Measurements from ENCODE around the gene EMC10.
A peak's percentile ranks its signal among the peaks of the same experiment; 100 is the strongest.

The EMC10 gene

DNA sequence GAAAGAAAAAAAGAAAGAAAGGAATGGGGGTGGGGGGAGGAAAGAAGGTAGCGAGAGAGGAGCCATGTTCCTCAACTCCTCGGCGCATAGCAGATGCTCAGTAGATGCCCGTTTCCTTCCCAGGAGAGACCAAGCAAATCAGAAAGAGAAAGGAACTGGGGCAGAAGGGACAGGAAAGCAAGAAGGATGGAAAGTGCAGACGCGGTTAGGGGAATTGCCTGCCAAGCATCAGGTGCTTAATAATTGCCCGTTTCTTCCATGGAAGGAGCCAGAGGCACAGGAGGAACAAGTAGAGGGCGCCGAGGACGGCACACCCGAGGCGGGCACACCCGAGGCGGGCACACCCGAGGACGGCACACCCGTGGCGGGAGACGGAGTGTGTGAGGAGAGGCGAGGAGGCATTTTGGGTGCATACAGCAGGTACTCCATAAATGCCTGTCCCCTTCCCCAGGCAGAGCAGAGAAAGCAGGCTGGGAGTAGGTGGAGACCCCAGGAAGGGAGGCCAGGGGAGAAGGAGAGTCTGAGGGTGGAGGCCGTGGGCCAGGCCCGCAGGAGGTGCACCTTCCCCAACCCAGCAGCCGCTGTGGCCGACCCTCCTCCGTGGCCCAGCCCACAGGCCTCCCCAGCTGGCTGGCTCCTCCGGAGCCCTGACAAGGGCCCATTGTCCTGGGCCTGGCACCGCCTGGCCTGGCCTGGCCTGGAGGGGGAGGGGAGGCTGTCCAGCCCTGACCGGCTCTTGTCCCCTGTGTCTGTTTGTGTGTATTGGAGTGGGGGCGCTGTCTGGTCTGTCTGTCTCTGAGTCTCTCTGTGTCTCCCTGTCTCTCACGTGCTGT is 20.1 kb downstream of the EMC10 start:
- no peak for DNase-seq (ENCODE audit: low spot score)

DNA sequence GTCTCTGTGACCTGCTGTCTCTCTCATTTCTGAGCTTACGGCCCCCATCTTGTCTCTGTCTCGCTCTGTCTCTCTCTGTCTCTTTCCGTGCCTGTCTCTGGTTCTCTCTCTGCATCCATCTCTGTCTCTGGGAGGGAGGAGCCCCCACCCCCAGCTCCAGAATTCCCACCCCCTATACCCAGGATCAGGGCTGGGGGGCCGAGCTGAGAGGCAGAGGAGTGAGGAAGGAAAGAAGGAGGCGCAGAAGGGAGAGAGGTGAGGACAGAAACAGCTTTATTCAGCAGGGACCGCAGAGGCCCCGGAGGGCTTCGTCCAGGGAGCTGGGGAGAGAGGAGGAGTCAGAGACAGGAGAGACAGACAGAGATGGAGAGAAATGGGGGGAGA is 20.7 kb downstream of the EMC10 start:
- no peak for DNase-seq (ENCODE audit: low spot score)

DNA sequence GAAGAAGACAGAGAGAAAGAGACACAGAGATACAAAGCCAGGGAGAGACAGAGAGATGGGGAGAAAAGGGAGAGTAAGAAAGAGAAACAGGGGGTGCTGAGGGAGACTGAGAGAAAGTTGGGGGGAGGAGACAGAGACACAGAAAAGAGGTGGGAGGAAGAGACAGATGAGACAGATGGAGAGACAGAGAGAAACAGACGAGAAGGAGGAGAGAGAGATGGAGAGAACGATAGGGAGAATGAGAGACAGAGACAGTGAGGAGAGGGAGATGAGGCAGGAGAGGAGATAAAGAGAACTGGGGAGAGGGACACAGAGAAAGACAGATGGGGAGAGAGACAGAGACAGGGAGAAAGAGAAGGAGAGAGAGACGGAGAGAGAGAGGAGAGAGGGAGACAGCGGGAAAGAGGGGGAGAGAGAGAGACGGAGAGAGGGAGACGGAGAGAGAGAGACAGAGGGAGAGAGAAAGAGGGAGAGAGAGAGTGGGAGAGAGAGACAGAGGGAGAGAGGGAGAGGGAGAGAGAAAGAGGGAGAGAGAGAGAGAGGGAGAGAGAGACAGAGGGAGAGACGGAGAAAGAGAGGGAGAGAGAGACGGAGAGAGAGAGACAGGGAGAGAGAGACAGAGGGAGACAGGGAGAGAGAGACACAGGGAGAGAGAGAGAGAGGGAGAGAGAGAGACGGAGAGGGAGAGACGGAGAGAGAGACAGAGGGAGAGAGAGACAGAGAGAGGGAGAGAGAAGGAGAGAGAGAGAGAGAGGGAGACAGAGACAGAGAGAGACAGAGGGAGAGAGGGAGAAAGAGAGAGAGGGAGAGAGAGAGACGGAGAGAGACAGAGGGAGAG is 22.1 kb downstream of the EMC10 start:
- DNase-seq (ENCODE audit: low spot score), result no peak

DNA sequence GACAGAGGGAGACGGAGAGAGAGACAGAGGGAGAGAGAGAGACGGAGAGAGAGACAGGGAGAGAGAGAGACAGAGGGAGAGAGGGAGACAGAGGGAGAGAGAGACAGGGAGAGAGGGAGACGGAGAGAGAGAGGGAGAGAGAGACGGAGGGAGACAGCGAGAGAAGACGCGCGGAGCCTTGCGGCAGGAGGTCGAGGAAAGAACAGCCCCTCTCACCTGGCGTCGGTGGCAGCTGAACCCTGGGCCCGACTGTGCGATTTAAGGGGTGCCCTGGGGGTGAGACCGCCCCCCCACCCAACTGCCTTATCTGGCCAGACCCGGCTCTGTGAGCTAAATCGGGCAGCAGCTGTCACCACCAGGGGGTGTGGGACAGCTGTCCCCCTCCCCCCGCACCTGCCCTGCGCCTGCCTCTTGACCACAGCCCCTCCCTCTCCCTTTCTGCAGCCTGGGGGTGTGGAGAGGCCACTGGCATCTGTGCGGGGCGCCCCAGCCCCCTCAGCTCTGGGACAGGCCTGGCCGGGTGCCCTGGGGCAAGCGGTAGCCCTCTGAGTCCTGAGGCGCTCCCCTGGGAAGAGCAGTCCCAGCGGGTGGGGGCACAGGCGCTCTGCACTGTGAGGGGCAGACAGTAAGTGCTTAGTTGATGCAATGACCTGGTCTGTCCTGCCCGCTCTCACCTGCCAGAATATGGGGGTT is 23.9 kb downstream of the EMC10 start:
- no peak for DNase-seq (ENCODE audit: low spot score)

DNA sequence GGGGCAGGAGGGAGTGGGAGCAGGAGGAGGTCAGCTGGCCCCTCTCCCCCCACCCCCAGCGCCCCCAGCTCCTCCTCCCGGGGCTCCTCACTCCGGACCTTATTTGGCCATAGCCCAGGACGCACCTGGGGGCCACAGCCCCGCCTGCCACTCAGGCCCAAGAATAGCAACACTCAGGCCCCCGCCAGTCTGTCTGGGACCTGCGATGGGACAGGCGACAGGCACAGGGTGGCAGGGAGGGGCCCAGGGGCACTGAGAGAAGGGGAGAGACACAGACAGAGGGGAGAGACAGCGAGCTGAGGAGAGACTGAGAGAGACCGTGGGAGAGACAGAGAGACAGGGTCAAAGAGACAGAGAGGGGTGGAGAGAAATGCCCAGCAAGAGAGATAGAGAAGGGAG is 24.4 kb downstream of the EMC10 start:
- no peak for DNase-seq (ENCODE audit: low spot score)

DNA sequence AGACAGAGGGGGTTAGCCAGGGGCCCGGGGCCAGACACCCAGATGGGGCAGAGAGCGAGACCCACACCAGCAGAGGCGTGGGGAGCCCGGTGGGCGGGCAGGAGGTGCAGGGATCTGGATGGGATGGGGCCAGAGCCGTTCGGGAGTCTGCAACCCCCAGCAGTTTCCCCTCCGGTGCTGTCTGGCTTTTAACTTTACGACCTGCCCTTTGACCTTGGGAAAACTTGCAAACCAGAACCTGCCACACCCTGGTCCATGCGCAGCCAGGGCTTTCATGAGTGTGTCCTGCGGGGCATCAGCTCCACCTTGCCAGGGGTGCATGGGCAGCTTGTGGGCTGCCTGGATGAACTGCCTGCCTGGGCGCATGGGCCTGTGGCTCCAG is 24.9 kb downstream of the EMC10 start:
- no peak for DNase-seq (ENCODE audit: low spot score)

DNA sequence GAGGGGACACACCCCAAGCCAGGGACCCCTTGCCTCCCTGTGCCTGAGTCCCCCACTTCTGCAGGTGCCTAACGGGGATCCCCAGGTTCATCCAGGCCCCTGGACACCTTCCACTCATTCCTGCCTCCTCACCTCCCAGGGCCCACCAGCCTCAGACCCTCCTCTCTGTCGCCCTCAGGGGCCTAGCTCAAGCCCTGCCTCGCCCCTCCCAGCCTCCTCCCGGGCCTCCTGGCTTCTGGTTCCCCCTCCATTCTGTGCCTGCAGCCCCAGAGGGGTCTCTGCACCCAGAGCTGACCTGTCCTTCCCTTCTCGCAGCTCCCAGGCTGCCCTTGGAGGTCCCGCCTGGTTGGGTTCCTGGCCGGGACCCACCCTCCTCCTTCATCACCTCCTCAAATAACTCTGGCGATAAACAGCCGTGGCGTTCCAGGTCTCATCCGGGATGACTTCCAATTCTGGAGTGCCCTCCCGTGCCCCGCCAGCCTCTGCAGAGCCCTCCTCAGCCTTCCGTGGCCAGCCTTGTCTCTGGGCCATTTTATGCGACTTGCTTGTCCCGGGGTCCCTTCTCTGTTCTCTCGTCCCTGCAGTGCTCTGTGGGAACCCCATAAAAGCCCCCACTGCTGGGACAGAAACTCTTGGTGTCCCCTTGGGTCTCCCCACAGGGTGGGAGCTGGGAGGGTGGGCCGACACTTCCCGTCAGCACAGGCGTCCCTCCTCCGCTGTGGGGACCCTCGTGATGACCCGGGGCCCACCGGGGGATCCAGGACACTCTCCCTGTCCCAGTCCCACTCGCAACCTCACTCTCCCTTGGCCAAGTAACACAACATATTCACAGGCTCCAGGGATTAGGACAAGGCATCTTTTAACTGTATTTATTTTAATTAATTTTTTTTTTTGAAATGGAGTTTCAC is 25.5 kb downstream of the EMC10 start:
- DNase-seq (ENCODE audit: low spot score), result no peak

DNA sequence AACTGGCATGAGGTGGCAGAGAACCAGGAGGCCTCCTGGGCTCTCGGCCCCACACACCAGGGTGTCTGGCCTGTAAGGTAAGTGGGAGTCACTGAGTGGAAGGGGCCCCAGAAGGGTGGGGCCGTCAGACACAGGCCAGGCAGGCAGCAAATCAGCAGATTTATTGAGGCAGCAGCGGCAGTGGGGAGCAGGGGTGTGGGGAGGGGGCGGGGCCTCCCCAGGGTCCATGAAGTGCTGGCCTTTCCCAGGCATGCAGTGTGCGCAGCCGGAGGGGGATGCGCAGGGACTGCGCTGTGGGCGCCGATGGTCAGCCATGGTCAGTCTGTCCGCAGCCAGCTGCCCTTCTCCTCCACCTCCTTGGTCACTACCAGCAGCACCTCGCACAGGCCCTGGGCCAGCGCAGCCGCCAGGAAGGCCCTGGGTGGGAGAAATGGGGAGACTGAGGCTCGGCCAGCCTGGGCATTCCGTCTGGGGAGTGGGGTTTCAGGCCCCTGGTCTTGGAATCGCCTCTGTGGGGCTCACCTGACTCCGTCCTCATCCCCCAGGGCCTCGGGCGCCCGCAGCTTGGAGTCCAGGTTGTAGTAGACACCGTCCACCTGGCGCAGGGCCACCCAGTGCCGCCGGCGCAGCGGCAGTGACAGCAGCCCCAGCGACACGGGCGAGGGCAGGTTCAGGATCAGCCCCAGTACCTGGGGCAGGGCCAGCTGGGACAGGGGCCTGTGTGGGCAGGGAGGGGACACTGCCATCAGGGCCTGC is 29.7 kb downstream of the EMC10 start:
- no peak for DNase-seq (ENCODE audit: low spot score)

DNA sequence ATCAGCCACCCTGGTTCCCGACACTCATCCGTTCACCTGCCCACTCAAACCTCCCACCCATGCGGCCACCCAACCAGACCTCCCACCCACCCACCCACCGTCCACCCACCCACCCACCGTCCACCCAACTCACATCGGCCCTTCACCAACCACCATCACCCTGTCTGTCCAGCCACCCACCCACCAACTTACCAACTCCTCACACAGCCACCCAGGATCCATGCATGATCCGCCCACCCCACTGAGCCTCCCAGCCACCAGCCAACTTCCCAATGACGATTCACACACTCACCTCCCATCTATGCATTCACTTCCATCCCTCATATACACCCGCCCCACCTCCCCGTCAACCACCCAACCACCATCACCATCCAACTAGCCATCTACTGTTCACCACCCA is 30.4 kb downstream of the EMC10 start:
- DNase-seq (ENCODE audit: low spot score), result no peak

DNA sequence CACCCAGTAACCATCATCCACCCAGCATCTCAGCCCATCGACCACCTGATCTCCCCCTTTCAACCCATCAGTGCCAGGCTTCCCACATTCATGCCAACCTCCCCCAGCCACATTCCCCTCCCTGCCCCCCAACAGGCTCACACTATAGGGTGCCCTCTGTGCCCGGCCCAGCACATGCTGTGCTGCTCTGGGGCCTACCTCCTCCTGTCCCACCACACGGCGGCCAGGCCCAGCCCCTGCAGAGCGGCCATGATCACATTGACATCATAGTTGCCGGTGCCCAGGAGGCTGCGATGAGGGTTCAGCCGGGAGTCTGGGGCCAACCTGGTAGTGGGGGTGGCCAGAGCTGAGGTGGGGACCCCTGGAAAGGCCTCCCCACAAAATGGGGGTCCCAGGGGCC is 31.1 kb downstream of the EMC10 start:
- no peak for DNase-seq (ENCODE audit: low spot score)

DNA sequence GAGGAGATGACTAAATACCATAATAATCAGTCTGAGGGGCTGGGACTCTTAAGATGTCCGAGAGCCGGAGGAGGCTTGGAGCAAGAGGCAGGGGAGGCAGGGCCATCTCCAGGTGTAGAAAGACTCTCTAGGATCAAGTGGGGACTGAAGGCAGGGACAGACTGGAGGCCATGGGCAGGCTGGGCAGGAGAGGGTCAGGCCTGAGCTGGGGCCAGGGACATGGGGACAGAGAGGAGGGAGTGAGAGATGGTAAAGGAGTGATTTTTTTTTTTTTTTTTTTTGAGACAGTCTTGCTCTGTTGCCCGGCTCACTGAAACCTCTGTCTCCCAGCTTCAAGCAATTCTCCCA is 32.5 kb downstream of the EMC10 start:
- DNase-seq (ENCODE audit: low spot score), result no peak

DNA sequence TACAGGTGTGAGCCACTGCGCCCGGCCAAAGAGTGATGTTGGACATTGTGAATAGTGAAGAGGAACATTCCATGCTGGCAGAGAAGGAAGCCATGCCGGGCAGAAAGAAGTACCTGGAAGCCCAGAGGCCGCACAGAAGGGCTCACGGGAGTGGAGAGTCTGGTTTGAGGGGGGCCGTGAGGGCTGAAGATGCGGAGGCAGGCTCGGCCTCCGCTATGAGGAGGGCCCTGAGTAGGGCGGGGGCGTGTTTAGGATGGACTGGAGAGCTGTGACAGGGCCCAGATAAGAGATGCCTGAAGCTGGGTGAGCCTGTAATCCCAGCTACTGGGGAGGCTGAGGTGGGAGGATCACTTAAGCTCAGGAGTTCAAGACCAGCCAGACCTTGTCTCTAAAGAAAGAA is 33.1 kb downstream of the EMC10 start:
- DNase-seq (ENCODE audit: low spot score), result no peak

DNA sequence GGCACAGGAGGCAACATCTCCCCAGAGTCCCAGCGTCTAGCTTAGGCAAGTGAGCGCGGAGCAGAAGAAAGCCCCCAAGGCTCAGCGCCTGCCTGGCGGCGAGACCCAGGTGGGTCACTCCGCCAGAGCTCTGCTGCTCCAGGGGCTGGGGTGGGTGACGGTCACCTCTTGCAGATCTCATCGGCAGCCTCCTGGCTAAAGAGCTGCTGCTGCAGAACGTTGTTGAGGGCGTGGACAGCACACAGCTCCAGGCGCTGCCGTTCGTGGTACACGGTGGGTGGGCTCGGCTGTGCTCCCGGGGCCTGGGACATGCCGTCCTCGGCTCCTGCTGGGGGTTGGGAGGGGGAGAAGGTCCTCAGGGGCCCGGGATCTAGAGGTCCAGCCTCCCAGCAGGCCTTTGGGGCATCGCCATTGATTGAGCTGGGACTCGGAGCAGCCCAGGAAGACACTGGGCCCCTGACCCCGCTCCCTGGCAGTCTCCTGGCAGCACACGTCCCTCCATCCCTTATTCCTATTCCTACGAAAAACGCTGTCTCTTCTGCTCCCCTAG is 33.9 kb downstream of the EMC10 start:
- peak; percentile 23 for DNase-seq (ENCODE audit: low spot score)

DNA sequence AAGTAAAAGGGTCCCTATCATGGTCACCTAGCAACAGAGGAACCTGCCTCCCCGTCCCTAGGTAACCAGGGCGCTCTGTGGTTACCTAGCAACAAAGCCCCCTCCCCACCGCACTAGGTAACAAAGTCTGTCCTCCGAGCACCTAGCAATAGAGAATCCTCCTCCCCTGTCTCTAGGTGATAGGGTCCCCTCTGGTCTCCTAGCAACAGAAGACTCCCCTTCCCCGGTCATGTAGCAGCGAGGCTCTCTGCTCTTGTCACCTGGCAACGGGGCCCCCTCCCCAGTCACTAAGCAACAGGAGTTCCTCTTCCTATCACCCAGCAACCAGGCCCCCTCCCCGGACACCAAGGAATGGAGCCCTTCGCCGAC is 34.4 kb downstream of the EMC10 start:
- DNase-seq (ENCODE audit: low spot score), result peak; percentile 8

DNA sequence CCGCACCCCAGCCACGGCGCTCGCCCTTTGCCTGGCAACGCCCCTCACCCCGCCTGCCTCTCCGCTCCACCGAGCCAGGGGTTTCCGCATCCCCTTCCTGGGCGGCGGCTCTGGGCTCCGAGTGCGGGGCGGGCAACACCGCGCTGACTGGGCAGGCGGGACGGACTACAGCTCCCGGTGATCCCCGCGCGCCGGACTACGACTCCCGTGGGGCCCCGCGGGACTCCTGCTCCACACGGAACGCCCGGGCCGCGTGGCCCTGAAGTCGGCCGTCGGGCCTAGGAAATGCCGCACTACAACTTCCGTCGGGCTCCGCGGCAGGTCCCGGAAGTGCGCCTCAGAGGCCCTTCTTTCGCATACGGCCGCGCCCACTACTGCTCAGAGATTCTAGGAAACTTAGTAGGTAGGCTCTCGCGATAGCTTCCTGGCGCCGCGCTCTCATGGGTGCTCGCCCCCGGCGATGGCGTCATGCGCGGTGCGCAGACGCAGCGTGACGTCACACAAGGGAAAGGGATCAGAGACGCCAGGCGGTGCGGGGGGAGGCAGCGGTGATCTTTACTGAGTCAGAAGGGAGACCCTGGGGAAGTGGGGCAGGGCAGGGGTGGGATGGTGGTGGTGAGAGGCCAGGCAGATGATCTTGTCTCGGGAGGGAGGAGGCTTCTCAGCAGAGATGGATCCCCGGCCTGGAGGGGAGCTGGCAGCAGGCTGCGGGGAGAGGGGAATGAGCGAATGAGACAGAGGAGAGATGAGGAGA is 34.9 kb downstream of the EMC10 start, which contains the start of gene JOSD2:
JOSD2 (minus strand) TSS at position 123 of the 754 bp plus-strand sequence. CDS start 760 bp downstream, outside the sequence.
- peak; percentile 98 for DNase-seq (ENCODE audit: low spot score)

DNA sequence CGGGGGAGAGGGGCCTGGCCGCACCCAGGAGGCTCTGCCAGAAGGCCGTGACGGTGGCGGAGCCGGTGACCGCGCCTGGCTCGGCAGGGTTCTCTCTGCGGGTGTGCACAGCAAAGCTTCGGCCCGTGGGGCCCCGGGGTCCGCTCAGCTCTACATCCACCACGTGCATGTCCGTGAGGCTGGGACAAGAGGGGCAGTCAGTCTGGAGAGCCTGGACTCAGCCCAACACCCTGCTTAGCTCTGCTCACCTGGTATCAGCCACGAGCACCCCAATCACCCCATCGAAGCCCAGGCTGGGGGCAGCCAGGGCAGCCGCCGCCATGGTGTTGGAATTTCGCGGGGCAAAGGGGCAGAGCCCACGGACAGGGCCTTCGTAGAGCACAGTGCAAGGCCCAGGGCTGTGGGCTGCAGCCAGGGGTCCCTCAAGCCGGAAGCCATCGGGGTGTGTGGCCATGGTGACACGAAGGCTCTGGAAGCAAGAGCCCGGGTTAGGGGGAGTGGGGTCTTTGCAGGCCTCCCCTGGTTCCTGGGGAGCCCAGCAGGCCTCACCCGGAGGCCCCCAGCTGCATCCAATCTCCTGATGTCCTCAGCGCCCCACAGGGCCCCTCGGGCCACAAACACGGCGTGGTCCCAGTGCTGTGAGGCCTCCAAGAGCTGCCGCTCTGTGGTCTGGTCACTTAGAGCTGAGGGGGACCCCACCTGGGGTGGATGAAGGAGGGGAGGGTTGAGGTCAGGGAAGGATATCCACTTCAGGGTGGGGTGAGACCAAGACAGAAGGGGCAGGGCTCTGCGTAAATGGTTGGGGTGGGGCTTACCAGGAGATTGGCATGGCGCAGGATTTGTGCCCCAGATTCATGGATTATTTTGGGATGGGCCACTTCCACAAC is 36.0 kb downstream of the EMC10 start:
- DNase-seq (ENCODE audit: low spot score), result no peak

DNA sequence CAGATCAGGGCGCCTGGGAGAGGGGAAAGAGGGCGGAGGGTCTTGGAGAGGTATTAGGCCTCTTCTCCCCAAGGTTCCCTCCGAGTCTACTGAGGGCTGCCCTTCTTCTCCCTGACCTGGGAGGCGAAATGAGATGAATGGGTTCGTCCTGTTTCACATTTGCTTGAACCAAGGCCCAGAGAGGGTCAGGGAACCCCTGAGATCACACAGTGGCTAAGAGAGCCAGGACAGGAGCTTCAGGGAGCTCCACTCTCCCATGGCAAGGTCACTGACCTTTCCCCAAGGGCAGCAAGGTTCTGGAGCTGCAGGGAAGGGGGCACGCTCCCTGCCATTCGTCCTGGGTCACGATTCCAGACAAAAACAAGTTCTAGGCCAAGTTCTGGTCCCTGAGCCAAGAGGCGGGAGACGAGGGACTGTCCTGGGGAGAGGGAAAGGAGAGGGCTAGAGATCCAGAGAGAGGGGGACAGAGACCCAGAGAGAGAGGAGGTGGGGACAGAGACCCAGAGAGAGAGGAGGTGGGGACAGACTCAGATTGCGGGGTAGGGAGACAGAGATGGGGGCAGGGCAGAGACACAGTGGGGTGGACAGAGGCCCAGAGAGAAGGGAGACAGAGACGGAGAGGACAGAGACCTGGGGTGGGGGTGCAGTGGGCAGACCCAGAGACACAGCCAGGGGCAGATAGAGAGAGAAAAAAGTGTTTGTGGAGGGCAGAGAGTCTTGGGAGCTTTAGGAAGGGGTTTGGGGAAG is 36.9 kb downstream of the EMC10 start:
- no peak for DNase-seq (ENCODE audit: low spot score)

DNA sequence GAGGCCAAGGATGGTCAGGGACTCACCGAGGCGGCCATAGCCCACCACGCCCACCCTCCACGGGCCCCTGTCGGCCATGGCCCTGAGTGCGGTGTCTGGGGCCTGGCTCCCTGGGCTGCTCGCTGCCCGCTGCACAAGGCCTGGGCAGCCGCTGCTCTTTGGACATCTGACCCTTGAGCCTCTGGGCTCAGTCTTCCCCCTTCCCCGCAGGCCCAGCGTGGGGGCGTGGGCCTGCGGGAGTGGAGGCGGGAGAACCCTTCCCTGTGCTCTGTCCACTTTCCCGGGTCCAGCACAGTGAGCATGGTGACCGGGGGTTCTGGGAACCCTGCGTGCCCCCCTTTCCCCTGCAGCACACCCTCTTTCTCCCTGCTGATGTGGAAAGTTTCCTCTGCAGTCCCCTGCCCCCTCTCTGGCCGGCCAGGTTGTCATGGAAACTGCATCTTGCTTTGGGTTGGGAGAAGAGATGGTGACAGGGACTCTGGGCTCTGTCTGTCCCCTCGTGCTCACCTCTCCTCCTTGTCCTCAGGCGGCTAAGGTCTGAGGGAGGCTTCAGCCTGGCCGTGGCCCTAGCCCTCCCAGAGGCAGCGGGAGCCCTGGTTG is 37.5 kb downstream of the EMC10 start, which contains the start of gene ASPDH:
ASPDH (minus strand) TSS at position 168 of the 600 bp plus-strand sequence; CDS start at position 78, 90 bp downstream.
- DNase-seq (ENCODE audit: low spot score), result no peak
